H1 (cell line): ENCODE results near the gene PDZD2. TPM values are rescaled to one million over a fixed set of nuclear protein-coding genes. Genes with fewer than 3 reads are reported as not detected.

Experiments used
- CTCF ChIA-PET: fragments of 300-600 bp; sonication (Branson Sonifier 250); formaldehyde crosslinking; loops from one replicate; lab custom pipeline; 2021; ENCODE audit not compliant: partially characterized antibody; lab: Charles Lee
- POLR2A ChIA-PET: fragments of 300-600 bp; sonication (Branson Sonifier 250); formaldehyde crosslinking; loops from one replicate; lab custom pipeline; 2021; ENCODE audit warnings: inconsistent platforms; ENCODE audit not compliant: partially characterized antibody; lab: Charles Lee
- DNase-seq, 2 experiments: peaks; one replicate each; pipeline versions ENCODE4 v3.0.0 to v3.0.0-alpha.2; 2010 to 2022; ENCODE audit warnings: low spot score in 2 of 2, low read depth in 1 of 2, mixed read lengths in 1 of 2
- FAIRE-seq: peaks from 2 replicates; lab custom pipeline; 2011; peaks lifted over from hg19 to GRCh38; lab: Jason Lieb, UNC
- H2AFZ ChIP-seq: 2 replicates; pipeline ENCODE4 v1.8.1; 2012; ENCODE audit warnings: low read length, inconsistent platforms
- H2AK5ac ChIP-seq: 2 replicates; pipeline ENCODE4 v1.6.1; 2013; ENCODE audit warnings: low read depth, low read length
- H2BK120ac ChIP-seq: replicated peaks from 2 replicates; pipeline ENCODE3; 2013; ENCODE audit warnings: low read depth, low read length, inconsistent platforms
- H2BK12ac ChIP-seq: 2 replicates; pipeline ENCODE4 v1.6.1; 2013; ENCODE audit warnings: low read depth, low read length
- H2BK15ac ChIP-seq: 2 replicates; pipeline ENCODE4 v1.6.1; 2013; ENCODE audit warnings: low read length
- H2BK20ac ChIP-seq: 2 replicates; pipeline ENCODE4 v1.6.1; 2013; ENCODE audit warnings: low read length
- H2BK5ac ChIP-seq: 2 replicates; pipeline ENCODE4 v1.6.1; 2013; ENCODE audit warnings: low read depth, low read length
- H3K14ac ChIP-seq: 2 replicates; pipeline ENCODE4 v1.6.1; 2013; ENCODE audit warnings: inconsistent platforms; ENCODE audit not compliant: insufficient read length
- H3K18ac ChIP-seq: 2 replicates; pipeline ENCODE4 v1.6.1; 2013; ENCODE audit warnings: low read length; ENCODE audit errors: extremely low read depth
- H3K23ac ChIP-seq: 2 replicates; pipeline ENCODE4 v1.6.1; 2013; ENCODE audit warnings: inconsistent platforms; ENCODE audit not compliant: insufficient read length
- H3K23me2 ChIP-seq: 2 replicates; pipeline ENCODE4 v1.6.1; 2013; ENCODE audit warnings: low read depth, low read length
- H3K27ac ChIP-seq: 2 replicates; pipeline ENCODE4 v1.6.1; 2011; ENCODE audit warnings: low read depth, low read length, inconsistent platforms
- H3K27me3 ChIP-seq, 4 experiments: replicated peaks in 1 of 4; 1 replicate in 1 of 4; 2 replicates in 3 of 4; pipeline versions ENCODE4 v1.6.1 to v1.8.1; 2011 to 2013; ENCODE audit warnings: low read length in 3 of 4, mild to moderate bottlenecking in 3 of 4, inconsistent platforms in 2 of 4, mixed read lengths in 2 of 4, moderate library complexity in 1 of 4; ENCODE audit not compliant: control insufficient read depth in 3 of 4, insufficient read depth in 3 of 4; ENCODE audit errors: extremely low read depth in 1 of 4
- H3K36me3 ChIP-seq, 4 experiments: 2 replicates each; pipeline versions ENCODE4 v1.6.1 to v1.8.1; 2011 to 2013; ENCODE audit warnings: mild to moderate bottlenecking in 4 of 4, low read length in 3 of 4, moderate library complexity in 2 of 4, control low read depth in 1 of 4, inconsistent platforms in 1 of 4; ENCODE audit not compliant: insufficient read depth in 4 of 4, control insufficient read depth in 2 of 4
- H3K4ac ChIP-seq: replicated peaks from 2 replicates; pipeline ENCODE3; 2013; ENCODE audit warnings: low read length, low read depth, mixed read lengths, inconsistent platforms; ENCODE audit not compliant: insufficient read length
- H3K4me1 ChIP-seq, 4 experiments: replicated peaks in 1 of 4; 1 replicate in 1 of 4; 2 replicates in 3 of 4; pipeline versions ENCODE4 v1.6.1 to v1.8.1; 2011 to 2013; ENCODE audit warnings: low read length in 3 of 4, inconsistent platforms in 2 of 4, mixed read lengths in 1 of 4; ENCODE audit not compliant: insufficient read depth in 4 of 4, control insufficient read depth in 3 of 4
- H3K4me2 ChIP-seq, 2 experiments: 2 replicates each; pipeline versions ENCODE4 v1.6.1 to v1.8.1; 2011 to 2013; ENCODE audit warnings: low read depth in 2 of 2, low read length in 2 of 2, control low read depth in 1 of 2, inconsistent platforms in 1 of 2, mild to moderate bottlenecking in 1 of 2; ENCODE audit not compliant: insufficient read depth in 1 of 2
- H3K4me3 ChIP-seq, 4 experiments: fragments of 200-600, 300-600 bp in 1 of 4; sonication (generic), shearing (Covaris generic), sonication (Bioruptor Twin) in 1 of 4; 2 replicates each; pipeline versions ENCODE4 v1.5.1 to v1.8.1; 2011 to 2016; ENCODE audit warnings: low read length in 4 of 4, low read depth in 3 of 4, control low read depth in 2 of 4, inconsistent platforms in 2 of 4, mild to moderate bottlenecking in 2 of 4, mixed read lengths in 1 of 4, moderate library complexity in 1 of 4; ENCODE audit not compliant: insufficient read depth in 2 of 4; ENCODE audit errors: extremely low read depth in 1 of 4
- H3K56ac ChIP-seq: replicated peaks from 2 replicates; pipeline ENCODE3; 2013; ENCODE audit warnings: low read depth, mild to moderate bottlenecking, mixed read lengths, low read length, inconsistent platforms; ENCODE audit not compliant: insufficient read length
- H3K79me1 ChIP-seq: 2 replicates; pipeline ENCODE4 v1.6.1; 2013; ENCODE audit warnings: low read depth, low read length, control low read depth
- H3K79me2 ChIP-seq, 2 experiments: 2 replicates each; pipeline versions ENCODE4 v1.6.1 to v1.8.1; 2012 to 2013; ENCODE audit warnings: low read length in 2 of 2, mild to moderate bottlenecking in 2 of 2, inconsistent platforms in 1 of 2; ENCODE audit not compliant: insufficient read depth in 2 of 2, control insufficient read depth in 1 of 2
- H3K9ac ChIP-seq, 4 experiments: replicated peaks in 1 of 4; 1 replicate in 1 of 4; 2 replicates in 3 of 4; pipeline versions ENCODE4 v1.6.1 to v1.8.1; 2011 to 2013; ENCODE audit warnings: low read depth in 3 of 4, low read length in 3 of 4, control low read depth in 2 of 4, mild to moderate bottlenecking in 2 of 4, moderate library complexity in 2 of 4, inconsistent platforms in 1 of 4; ENCODE audit errors: extremely low read depth in 1 of 4
- H3K9me3 ChIP-seq, 2 experiments: 2 replicates each; pipeline versions ENCODE4 v1.6.1 to v1.8.1; 2012 to 2013; ENCODE audit warnings: mild to moderate bottlenecking in 2 of 2, moderate library complexity in 2 of 2, control low read depth in 1 of 2, inconsistent platforms in 1 of 2, low read depth in 1 of 2, low read length in 1 of 2, mixed read lengths in 1 of 2; ENCODE audit not compliant: insufficient read depth in 2 of 2
- H4K20me1 ChIP-seq, 2 experiments: replicated peaks in 1 of 2; 2 replicates each; pipeline versions ENCODE3 to v1.8.1; 2011 to 2013; ENCODE audit warnings: inconsistent platforms in 2 of 2, low read length in 2 of 2, mild to moderate bottlenecking in 1 of 2; ENCODE audit not compliant: insufficient read depth in 2 of 2, control insufficient read depth in 1 of 2
- H4K5ac ChIP-seq: 2 replicates; pipeline ENCODE4 v1.6.1; 2013; ENCODE audit warnings: low read length, low read depth, mixed read lengths, inconsistent platforms; ENCODE audit not compliant: insufficient read length
- H4K8ac ChIP-seq: 2 replicates; pipeline ENCODE4 v1.8.0; 2013; ENCODE audit warnings: mild to moderate bottlenecking, moderate library complexity, low read length, inconsistent platforms; ENCODE audit not compliant: insufficient read depth; ENCODE audit errors: extremely low read depth
- H4K91ac ChIP-seq: replicated peaks from 2 replicates; pipeline ENCODE3; 2013; ENCODE audit warnings: low read length, mixed read lengths, inconsistent platforms; ENCODE audit not compliant: insufficient read length
- HDAC2 ChIP-seq, 2 experiments: fragments of 300-600 bp in 1 of 2; sonication (generic) in 1 of 2; IDR thresholded peaks; 2 replicates each; pipeline ENCODE4 v1.6.1; 2011 to 2012; ENCODE audit warnings: low read depth in 2 of 2, low read length in 2 of 2, mild to moderate bottlenecking in 2 of 2, moderate library complexity in 2 of 2, borderline replicate concordance in 1 of 2, inconsistent platforms in 1 of 2
- POLR2A ChIP-seq, 2 experiments: IDR thresholded peaks; 1 replicate in 1 of 2; 2 replicates in 1 of 2; pipeline ENCODE4 v1.6.1; 2011; ENCODE audit warnings: low read depth in 2 of 2, low read length in 2 of 2, mild to moderate bottlenecking in 2 of 2; ENCODE audit errors: control extremely low read depth in 1 of 2
- WGBS, 2 experiments: shearing (Covaris generic) in 1 of 2; methylation state at CpG; one replicate each; pipeline versions ENCODE4 v1.1.6 to v1.1.7; 2013 to 2015; ENCODE audit warnings: low lambda C conversion rate in 2 of 2, mixed read lengths in 2 of 2, inconsistent platforms in 1 of 2, low coverage in 1 of 2, missing lambda C conversion rate in 1 of 2; ENCODE audit not compliant: insufficient replicate concordance in 2 of 2, insufficient coverage in 1 of 2, insufficient read length in 1 of 2; ENCODE audit errors: extremely low coverage in 1 of 2, missing lambda C conversion rate in 1 of 2; 5-methylcytosine and 5-hydroxymethylcytosine counted together
- polyA plus RNA-seq, 7 experiments: library from polyadenylated mRNA; depleted of rRNA in 3 of 7; stranded (reverse) in 5 of 7; unstranded in 2 of 7; fragments of >200 nt in 5 of 7; fragments of 200-250 nt in 2 of 7; gene quantifications; 1 replicate in 5 of 7; 2 replicates in 1 of 7; 4 replicates in 1 of 7; pipeline versions ENCODE4 v1.2.1 to v1.2.3, GENCODE V29; 2011 to 2013; ENCODE audit warnings: missing spikeins in 2 of 7, mixed read lengths in 2 of 7
- total RNA-seq: library from RNA; stranded (reverse); fragmentation: NEBNext Ultra II Directional; extraction: Animal tissue kit (Norgen Biotek cat#: 25700); gene quantifications from 2 replicates; pipeline ENCODE4 v1.2.1, GENCODE V29; 2021

Gene PDZD2
- total and polyA plus RNA-seq, 2 of the 8 experiments (the other 6 are each of a cell fraction or from before 2014, with no cell fraction given): 1.2 to 6.8 TPM

DNA sequence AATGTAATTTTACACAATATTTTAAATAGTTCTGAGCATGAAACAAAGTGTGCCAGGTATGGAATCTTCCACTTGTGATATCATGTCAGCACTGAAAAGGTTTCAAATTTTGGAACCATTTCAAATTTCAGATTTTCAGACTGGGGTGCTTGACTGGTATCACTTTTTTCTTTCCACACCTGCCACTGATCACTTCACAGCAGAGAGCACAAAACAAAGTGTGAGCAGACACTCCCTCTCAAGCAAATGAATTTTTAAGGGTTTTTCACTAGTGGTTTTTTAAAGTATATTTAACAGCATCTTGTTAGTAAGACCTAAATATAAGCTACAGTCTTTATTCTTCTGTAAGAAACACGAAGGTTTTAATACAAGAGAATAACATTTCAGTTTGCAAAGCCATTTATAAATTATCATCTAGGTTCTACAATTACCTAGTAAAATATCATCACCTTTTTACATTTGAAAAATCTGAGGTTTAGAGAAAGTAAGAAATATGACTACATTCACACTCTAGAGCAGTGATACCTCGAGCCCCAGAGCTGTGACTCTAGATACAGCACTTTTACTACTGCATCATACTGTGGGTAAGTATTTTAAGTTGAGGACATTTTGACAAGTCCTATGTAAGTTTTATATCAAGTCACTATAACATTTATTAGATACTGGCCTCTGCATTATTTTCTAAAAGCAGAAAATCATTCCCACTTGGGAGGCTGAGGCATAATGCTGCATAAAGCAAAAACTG, 520.6 kb downstream of the PDZD2 start:
- peaks cover 0 to 5% (median under 1%) of the 10 kb centered on the region in 4 experiments; a peak in 2 of 8 replicates for H3K36me3 ChIP-seq
- H2AK5ac ChIP-seq: no peak overlapping the region
- no peak overlapping the region for H3K18ac ChIP-seq
- no peak overlapping the region for H4K8ac ChIP-seq
- POLR2A ChIA-PET: interaction anchor here (0.6 to 1.4 kb wide), 2 partner anchors 14 to 1057 kb away, joined by 3 to 7 read pairs; partner anchors contain the start of gene GOLPH3
- TF ChIP-seq HDAC2 (IDR thresholded peaks at IDR 0.05; ENCODE audit: borderline replicate concordance in 1 of 2, low read depth in 2 of 2, low read length in 2 of 2): no peak
- TF ChIP-seq POLR2A (IDR thresholded peaks at IDR 0.05; ENCODE audit: control extremely low read depth in 1 of 2, low read depth in 2 of 2, low read length in 2 of 2): no peak
- H4K20me1 ChIP-seq: peaks cover 14 to 21% of the 10 kb centered on the region in 2 experiments
- no peak overlapping the region for H3K14ac ChIP-seq
- H2AFZ ChIP-seq: no peak overlapping the region
- DNase-seq (no peak), FAIRE-seq (no peak)
- CTCF ChIA-PET: interaction anchor here (1.0 kb wide), 2 partner anchors 11 to 14 kb away, joined by 3 read pairs; no protein-coding TSS in a partner anchor
- peaks cover 15 to 91% of the 10 kb centered on the region in 2 experiments for H3K79me2 ChIP-seq
- no peaks in the 10 kb centered on the region; the same call in 1 of the 2 replicates for H3K23me2 ChIP-seq
- no peak overlapping the region for H2BK20ac ChIP-seq
- no peak overlapping the region for H4K5ac ChIP-seq
- WGBS, 2 experiments: 85% methylated on average over 2 of the region's 2 CpGs; no CpG with 5 or more reads in 1 of the 2 experiments
- H3K4me2 ChIP-seq: no peak overlapping the region
- H3K9me3 ChIP-seq: no peaks in the 10 kb centered on the region
- no peak overlapping the region for H2BK120ac ChIP-seq
- no peak overlapping the region for H2BK15ac ChIP-seq
- H3K79me1 ChIP-seq: peaks cover 13% of the 10 kb centered on the region
- H4K91ac ChIP-seq: no peak overlapping the region
- H3K4me1 ChIP-seq: peaks cover 0 to 13% (median 2%) of the 10 kb centered on the region in 4 experiments; a peak in 2 of 7 replicates
- H2BK5ac ChIP-seq: no peak overlapping the region
- no peak overlapping the region for H3K4me3 ChIP-seq
- no peak overlapping the region for H2BK12ac ChIP-seq
- H3K9ac ChIP-seq: no peak overlapping the region
- H3K27ac ChIP-seq: no peak overlapping the region
- no peaks in the 10 kb centered on the region for H3K27me3 ChIP-seq
- no peak overlapping the region for H3K56ac ChIP-seq
- H3K23ac ChIP-seq: no peak overlapping the region
- H3K4ac ChIP-seq: no peak overlapping the region
